ENCODE measurements around the gene OSBPL10.

DNA sequence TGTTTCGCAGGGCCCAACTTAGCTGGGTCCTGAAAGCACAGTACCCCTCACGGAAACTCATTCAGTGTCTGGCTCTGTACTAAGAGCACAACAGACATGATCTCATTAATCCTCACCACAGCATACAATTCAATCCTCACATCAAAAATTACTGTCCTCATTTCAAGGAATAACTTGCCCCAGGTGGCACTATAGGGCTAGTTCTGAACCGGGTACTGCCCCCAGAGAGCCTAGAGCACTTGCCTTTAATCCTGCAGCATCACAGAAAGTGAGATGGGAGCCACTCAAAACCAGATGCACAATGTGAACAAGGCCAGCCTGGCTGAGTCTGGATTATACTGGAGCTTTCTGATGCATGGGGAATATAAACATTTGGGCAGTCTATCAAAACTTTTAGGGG, 122.6 kb downstream of the OSBPL10 start:
- TF ChIP-seq EZH2phosphoT487 (IDR thresholded peaks at IDR 0.05; ENCODE audit: insufficient read depth, low read depth) (no peak), EZH2 (IDR thresholded peaks at IDR 0.05; ENCODE audit: insufficient read depth, poor library complexity, severe bottlenecking) (no peak)

Data from GM23248 (cell line).